NCI-H748 (cell line): Measurements from ENCODE around the gene ADORA1.

Experiments used
- DNase-seq: peaks from one replicate; lab custom pipeline; 2025; ENCODE audit not compliant: unreplicated experiment; lab: John Stamatoyannopoulos, UW

The ADORA1 gene

DNA sequence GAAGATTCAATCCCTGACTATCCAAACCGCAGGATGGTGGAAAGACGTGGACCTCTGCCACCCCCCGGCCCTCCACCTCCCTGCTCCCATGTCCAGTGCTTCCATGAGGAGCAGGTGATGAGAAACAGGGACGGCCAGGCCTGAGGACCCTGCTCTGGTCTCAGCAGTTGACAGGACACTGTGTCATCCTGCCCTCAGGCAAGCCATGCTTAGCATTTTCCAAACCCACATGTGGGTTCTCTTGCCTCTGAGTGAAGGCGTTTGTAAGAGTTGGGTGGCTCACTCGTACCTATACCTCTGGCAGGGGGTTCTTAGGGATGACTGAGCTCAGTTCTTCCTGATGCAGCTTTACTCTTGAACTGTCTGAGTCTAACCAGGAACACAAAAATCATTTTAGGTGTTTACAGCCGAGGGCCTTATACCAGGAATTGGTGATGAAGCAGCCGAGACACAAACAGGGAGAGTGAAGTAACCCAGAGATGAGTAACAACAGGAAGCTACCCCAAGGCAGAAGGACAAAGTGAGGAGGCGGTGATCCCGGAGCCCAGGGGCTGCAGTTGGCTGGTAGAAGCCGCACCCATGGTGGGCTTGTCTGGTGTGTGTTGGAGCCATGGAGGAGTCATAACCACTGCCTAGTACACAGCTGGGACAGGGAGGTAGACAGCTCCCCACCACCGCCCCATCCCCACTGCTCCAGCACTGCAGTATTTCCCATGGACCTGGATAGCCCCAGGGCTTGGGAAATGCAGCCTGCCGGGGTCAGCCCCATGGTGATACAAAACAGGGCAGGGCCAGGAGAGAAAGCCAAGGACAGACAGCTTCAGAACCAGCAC lies 26.7 kb downstream of the ADORA1 start:
- DNase-seq, result no peak

DNA sequence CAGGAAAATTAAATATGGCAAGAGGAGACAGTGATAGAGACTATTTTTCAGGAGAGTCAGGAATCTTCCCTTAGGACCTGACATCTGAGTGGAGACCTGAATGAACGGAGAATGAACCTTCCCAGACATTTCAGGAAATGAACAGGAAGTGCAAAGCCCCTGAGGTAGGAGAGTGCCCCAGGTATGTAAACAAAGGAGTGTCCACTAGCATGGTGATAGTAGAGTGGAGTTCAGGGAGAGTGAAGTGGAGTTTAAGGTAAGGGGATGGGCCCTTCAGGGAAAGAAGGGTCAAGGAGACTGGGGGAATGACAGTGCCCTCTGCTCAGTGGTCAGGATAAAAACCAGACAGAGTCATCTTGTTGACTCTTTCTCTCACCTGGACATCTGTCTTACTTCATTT lies 28.8 kb downstream of the ADORA1 start:
- DNase-seq, result no peak

GRCh38 chr1:203158423-203158822 lies 30.9 kb downstream of the ADORA1 start:
- no peak for DNase-seq

DNA sequence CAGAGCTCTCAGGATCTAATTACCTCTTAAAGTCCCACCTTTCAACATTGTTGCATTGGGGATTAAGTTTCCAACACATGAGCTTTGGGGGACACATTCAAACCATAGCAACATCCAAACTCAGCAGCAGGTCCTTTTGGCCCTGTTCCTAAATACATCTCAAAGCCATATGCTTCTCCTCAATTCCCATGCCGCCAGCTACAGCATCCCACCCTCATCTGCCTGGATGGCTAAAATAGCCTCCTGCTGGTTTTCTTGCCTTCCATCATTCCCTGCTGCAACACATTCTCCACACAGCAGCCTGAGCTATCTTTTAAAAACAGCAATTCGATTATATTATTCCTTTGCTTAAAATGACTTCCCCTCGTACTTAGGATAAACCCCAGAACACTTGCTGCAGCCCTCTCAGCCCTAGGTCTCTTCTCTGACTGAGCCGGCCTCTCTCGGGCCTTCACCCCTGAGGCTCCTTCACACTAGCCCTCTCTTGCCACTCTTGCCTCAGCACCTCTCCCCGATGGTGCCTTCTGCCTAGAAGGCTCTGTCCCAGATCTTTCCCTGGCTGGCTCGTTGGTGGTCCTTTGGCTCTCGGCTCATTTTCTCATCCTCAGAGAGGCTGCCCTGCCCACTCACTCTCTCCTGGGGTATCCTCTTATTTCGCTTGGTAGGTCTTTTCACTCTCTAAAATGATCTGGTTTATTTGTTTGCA lies 31.6 kb downstream of the ADORA1 start:
- DNase-seq, result peak; percentile 54

- DNase-seq, result no peak
Measured at GRCh38 chr1:203159844-203160243, 32.3 kb downstream of the ADORA1 start.

DNA sequence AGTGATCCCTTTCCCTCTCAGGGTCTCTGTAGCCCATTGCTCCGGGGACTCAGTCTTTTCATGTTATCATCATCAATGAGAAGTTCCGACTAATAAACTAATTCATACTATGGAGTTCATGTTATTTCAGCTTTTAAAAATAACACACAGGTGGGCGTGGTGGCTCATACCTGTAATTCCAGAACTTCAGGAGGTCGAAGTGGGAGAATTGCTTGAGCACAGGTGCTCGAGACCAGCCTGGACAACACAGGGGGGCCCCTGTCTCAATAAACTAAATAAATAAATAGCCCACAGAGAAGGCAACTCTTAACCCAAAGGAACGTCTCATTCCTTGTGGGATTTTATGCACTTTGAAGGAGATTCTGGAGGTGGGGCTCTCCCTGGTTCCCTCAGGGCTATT lies 33.6 kb downstream of the ADORA1 start:
- DNase-seq, result no peak

GRCh38 chr1:203161703-203162102 lies 34.2 kb downstream of the ADORA1 start:
- no peak for DNase-seq

GRCh38 chr1:203162403-203162802 lies 34.9 kb downstream of the ADORA1 start:
- no peak for DNase-seq

- no peak for DNase-seq
Measured at GRCh38 chr1:203163891-203164635, 36.5 kb downstream of the ADORA1 start.

DNA sequence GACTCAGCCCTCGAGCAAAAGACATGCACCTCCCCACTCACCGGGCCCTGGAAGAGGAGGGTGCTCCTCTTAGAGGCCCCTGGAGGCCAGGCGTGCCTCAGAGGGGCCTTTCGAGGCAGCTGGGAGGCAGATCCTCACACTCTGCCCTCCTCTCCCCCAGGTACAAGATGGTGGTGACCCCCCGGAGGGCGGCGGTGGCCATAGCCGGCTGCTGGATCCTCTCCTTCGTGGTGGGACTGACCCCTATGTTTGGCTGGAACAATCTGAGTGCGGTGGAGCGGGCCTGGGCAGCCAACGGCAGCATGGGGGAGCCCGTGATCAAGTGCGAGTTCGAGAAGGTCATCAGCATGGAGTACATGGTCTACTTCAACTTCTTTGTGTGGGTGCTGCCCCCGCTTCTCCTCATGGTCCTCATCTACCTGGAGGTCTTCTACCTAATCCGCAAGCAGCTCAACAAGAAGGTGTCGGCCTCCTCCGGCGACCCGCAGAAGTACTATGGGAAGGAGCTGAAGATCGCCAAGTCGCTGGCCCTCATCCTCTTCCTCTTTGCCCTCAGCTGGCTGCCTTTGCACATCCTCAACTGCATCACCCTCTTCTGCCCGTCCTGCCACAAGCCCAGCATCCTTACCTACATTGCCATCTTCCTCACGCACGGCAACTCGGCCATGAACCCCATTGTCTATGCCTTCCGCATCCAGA lies 37.7 kb downstream of the ADORA1 start:
- no peak for DNase-seq

GRCh38 chr1:203165800-203166161 lies 38.3 kb downstream of the ADORA1 start:
- DNase-seq, result no peak

- DNase-seq, result no peak
Measured at GRCh38 chr1:203166192-203166940, 38.8 kb downstream of the ADORA1 start.

GRCh38 chr1:203167026-203167912 lies 39.7 kb downstream of the ADORA1 start:
- DNase-seq, result peak; percentile 5

DNA sequence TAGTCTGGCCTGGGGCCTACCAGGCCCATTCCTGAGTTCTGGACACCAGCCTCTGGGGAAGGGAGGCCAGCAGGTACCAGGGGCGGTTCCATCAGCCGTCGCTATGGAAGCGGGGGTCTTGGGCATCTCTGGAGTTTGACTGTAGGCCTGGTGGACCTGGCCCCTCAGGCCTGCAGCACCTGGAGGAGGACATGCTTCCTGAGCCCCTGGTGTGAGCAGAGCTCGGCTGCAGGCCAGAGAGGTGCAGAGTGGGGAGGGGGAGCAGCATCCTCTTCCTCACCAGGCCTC lies 40.3 kb downstream of the ADORA1 start:
- no peak for DNase-seq

DNA sequence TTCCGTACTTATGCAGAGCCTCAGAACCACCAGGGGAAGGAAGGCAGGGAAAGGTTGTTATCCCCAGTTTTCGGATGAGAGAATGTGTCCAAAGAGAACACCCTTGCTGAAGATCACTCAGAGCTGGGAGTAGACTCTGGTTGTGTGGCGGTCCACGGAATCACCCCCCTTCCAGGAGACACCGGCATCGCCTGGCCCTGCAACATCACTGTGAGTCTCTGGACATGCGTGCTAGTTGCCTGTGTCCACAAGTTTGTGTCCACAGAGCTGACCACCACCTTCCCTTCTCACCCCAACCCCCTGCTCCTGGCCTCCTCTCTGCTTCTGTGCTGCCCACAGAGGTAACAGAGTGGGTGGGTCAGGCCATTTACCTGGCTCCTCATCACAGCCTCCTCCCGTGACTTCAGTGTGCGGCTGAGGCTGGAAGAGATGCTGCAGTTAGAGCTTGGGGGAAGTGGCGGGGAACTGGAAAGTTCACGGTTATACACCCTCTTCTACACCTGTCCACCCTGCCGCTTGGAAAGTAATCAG lies 40.8 kb downstream of the ADORA1 start:
- no peak for DNase-seq

GRCh38 chr1:203168991-203169390 lies 41.5 kb downstream of the ADORA1 start:
- DNase-seq, result no peak

DNA sequence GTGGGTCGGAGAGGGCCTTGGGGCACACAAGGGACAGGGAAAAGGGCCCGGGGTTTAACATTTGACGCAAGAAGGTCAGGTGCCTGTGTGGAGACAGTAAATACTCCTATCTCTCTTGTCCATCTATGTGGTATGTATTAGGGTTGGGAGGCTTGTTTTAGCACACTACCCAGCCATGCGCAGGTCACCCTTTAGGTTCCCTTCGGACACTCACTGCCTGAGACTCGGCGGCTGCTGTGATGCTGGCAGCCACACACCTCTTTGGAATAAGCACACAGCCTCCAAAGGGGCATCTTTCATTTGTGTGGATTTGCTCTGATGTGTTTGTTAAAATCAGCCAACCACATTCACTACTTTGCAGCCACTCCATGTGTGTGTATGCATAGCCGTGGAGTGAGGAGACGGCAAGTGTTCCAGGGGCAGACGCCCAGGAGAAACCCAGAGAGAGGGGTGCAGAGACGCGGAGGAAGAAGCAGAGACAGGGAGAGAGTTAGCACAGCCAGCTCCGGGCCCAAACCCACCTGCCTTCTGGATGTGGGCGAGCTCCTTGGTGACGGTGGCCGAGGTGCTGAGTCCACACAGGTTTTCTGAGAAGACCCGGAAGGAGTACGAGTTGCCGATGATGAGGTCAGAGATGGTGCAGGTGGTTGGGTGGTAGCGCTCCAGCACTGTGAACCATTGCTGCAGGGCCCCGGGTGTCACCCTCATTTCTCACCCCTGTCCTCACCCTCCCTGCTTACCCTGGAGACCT lies 42.4 kb downstream of the ADORA1 start:
- no peak for DNase-seq

DNA sequence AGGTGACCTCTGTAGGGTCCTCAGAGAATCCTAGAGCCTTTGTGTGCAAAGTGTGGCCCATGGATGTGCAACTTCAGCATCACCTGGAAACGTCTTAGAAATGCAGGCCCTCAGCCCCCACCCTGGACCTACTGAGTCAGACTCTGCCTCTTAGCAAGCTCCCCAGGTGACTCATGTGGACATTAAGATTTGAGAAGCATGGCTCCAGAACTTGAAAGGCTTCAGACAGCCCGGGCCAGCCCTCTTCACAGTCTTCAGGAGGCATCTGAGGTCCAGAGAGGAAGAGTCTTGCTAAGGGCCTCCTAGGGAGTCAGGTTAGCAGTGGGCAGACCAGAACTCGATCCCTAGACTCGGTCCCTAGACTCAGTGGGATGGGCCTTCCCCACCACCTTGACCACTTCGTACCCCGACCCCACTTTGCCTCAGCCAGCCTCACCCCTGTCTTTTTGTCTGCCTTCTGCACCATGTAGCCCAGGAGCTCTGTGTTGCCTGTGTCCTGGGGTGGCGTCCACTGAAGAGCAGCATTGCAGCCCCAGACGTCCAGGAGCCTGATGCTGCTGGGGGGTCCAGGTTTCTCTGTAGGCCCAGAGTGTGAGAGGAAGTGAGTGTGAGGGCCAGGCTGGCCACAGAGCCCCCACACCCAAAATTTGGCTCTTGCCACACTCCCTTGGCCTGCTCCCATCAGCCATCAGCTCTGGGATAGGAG lies 43.3 kb downstream of the ADORA1 start:
- DNase-seq, result no peak
